GM10266 (cell line): ENCODE data around the gene PEX19.

Experiments
- DNase-seq: peaks from one replicate; pipeline ENCODE4 v3.0.0; 2012; ENCODE audit errors: extremely low spot score
- CTCF ChIP-seq: IDR thresholded peaks from 2 replicates; pipeline ENCODE4 v1.5.1; 2012; ENCODE audit warnings: mild to moderate bottlenecking, low read depth; ENCODE audit not compliant: control insufficient read depth, insufficient read depth; ENCODE audit errors: missing control alignments

Gene PEX19

GRCh38 chr1:160284782-160285344, at the start of gene PEX19:
TSS of gene PEX19 (minus strand) at chr1:160285133. CDS start at chr1:160285124, 9 bp downstream.
- DNase-seq, result peak; percentile 90
- TF ChIP-seq CTCF, result no peak

- TF ChIP-seq CTCF, result no peak
- no peak for DNase-seq
Measured at GRCh38 chr1:160332516-160332915, 47.6 kb upstream of the PEX19 start.

- no peak for DNase-seq
- TF ChIP-seq CTCF, result no peak
Measured at GRCh38 chr1:160330119-160330518, 45.2 kb upstream of the PEX19 start.

- TF ChIP-seq CTCF, result no peak
- DNase-seq, result no peak
Measured at GRCh38 chr1:160328184-160328583, 43.3 kb upstream of the PEX19 start.

GRCh38 chr1:160326418-160326817, 41.5 kb upstream of the PEX19 start:
- TF ChIP-seq CTCF, result no peak
- no peak for DNase-seq

- no peak for TF ChIP-seq CTCF
- no peak for DNase-seq
Measured at GRCh38 chr1:160325252-160325651, 40.3 kb upstream of the PEX19 start.

GRCh38 chr1:160322831-160323230, 37.9 kb upstream of the PEX19 start:
- no peak for TF ChIP-seq CTCF
- DNase-seq, result no peak
